ENCODE data around the gene BST2.

DNA sequence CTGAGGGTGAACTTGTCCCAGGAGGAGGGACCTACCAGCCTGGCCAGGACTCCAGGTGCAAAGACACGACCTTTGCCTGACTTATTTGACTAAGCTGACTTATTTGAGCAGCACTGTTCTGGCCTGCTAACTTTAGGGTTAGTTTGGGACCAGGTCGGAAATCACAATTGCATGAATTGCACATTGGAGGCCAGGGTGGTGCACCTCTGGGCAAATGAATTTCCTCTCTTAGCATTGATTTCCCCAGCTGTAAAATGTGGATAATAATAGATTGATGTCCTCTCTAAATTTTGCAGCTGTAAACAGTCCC lies 1.4 kb upstream of the BST2 start:
- TF ChIP-seq, protein P1, sequence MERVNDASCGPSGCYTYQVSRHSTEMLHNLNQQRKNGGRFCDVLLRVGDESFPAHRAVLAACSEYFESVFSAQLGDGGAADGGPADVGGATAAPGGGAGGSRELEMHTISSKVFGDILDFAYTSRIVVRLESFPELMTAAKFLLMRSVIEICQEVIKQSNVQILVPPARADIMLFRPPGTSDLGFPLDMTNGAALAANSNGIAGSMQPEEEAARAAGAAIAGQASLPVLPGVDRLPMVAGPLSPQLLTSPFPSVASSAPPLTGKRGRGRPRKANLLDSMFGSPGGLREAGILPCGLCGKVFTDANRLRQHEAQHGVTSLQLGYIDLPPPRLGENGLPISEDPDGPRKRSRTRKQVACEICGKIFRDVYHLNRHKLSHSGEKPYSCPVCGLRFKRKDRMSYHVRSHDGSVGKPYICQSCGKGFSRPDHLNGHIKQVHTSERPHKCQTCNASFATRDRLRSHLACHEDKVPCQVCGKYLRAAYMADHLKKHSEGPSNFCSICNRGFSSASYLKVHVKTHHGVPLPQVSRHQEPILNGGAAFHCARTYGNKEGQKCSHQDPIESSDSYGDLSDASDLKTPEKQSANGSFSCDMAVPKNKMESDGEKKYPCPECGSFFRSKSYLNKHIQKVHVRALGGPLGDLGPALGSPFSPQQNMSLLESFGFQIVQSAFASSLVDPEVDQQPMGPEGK (CRISPR knock-in tag; IDR thresholded peaks at IDR 0.05; ENCODE audit: borderline replicate concordance) = no peak
- TF ChIP-seq, protein P2, sequence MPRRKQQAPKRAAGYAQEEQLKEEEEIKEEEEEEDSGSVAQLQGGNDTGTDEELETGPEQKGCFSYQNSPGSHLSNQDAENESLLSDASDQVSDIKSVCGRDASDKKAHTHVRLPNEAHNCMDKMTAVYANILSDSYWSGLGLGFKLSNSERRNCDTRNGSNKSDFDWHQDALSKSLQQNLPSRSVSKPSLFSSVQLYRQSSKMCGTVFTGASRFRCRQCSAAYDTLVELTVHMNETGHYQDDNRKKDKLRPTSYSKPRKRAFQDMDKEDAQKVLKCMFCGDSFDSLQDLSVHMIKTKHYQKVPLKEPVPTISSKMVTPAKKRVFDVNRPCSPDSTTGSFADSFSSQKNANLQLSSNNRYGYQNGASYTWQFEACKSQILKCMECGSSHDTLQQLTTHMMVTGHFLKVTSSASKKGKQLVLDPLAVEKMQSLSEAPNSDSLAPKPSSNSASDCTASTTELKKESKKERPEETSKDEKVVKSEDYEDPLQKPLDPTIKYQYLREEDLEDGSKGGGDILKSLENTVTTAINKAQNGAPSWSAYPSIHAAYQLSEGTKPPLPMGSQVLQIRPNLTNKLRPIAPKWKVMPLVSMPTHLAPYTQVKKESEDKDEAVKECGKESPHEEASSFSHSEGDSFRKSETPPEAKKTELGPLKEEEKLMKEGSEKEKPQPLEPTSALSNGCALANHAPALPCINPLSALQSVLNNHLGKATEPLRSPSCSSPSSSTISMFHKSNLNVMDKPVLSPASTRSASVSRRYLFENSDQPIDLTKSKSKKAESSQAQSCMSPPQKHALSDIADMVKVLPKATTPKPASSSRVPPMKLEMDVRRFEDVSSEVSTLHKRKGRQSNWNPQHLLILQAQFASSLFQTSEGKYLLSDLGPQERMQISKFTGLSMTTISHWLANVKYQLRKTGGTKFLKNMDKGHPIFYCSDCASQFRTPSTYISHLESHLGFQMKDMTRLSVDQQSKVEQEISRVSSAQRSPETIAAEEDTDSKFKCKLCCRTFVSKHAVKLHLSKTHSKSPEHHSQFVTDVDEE (CRISPR knock-in tag; IDR thresholded peaks at IDR 0.05) = no peak
- no peak for TF ChIP-seq TCF4 (CRISPR knock-in tag; IDR thresholded peaks at IDR 0.05; ENCODE audit: borderline replicate concordance)
- no peak for TF ChIP-seq TOX (CRISPR knock-in tag; IDR thresholded peaks at IDR 0.05; ENCODE audit: borderline replicate concordance)
- TF ChIP-seq PPARA (CRISPR knock-in tag; IDR thresholded peaks at IDR 0.05; ENCODE audit: borderline replicate concordance) = no peak
- no peak for TF ChIP-seq BACH2 (CRISPR knock-in tag; IDR thresholded peaks at IDR 0.05; ENCODE audit: borderline replicate concordance)
- TF ChIP-seq ZFP3 (CRISPR knock-in tag; IDR thresholded peaks at IDR 0.05) = no peak
- no peak for TF ChIP-seq ZFP30 (CRISPR knock-in tag; IDR thresholded peaks at IDR 0.05)
- no peak for TF ChIP-seq GLIS3 (CRISPR knock-in tag; IDR thresholded peaks at IDR 0.05)
- TF ChIP-seq, protein P3, sequence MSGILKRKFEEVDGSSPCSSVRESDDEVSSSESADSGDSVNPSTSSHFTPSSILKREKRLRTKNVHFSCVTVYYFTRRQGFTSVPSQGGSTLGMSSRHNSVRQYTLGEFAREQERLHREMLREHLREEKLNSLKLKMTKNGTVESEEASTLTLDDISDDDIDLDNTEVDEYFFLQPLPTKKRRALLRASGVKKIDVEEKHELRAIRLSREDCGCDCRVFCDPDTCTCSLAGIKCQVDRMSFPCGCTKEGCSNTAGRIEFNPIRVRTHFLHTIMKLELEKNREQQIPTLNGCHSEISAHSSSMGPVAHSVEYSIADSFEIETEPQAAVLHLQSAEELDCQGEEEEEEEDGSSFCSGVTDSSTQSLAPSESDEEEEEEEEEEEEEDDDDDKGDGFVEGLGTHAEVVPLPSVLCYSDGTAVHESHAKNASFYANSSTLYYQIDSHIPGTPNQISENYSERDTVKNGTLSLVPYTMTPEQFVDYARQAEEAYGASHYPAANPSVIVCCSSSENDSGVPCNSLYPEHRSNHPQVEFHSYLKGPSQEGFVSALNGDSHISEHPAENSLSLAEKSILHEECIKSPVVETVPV (CRISPR knock-in tag; IDR thresholded peaks at IDR 0.05) = no peak
- no peak for TF ChIP-seq ARNTL (CRISPR knock-in tag; IDR thresholded peaks at IDR 0.05; ENCODE audit: borderline replicate concordance, low read depth)
- no peak for TF ChIP-seq OSR1 (CRISPR knock-in tag; IDR thresholded peaks at IDR 0.05)
- no peak for TF ChIP-seq CSDC2 (CRISPR knock-in tag; IDR thresholded peaks at IDR 0.05)
- TF ChIP-seq RARB (CRISPR knock-in tag; IDR thresholded peaks at IDR 0.05) = no peak

Data from SK-N-SH treated with all-trans-retinoic acid at 6 μM for 48 hours (cell line).